HCT116 (cell line): ENCODE results near the gene ST3GAL5.

ENCODE experiments used
- ATF3 ChIP-seq: IDR thresholded peaks from 2 replicates; pipeline ENCODE4 v1.6.1; 2012
- CTCF ChIP-seq, 3 experiments: fragments of 200-600 bp in 1 of 3; sonication (generic) in 1 of 3; IDR thresholded peaks in 2 of 3; conservative IDR thresholded peaks in 1 of 3; 2 replicates each; pipeline ENCODE4 v1.5.1; 2012 to 2017; ENCODE audit warnings: low read depth in 2 of 3, low read length in 2 of 3, antibody characterized with exemption in 1 of 3, borderline replicate concordance in 1 of 3, control low read depth in 1 of 3, mild to moderate bottlenecking in 1 of 3, mixed read lengths in 1 of 3, mixed run types in 1 of 3, moderate library complexity in 1 of 3; ENCODE audit not compliant: insufficient read depth in 1 of 3
- ELF1 ChIP-seq: IDR thresholded peaks from 2 replicates; pipeline ENCODE4 v1.6.1; 2012; ENCODE audit warnings: low read depth, borderline replicate concordance
- EZH2 ChIP-seq: fragments of 200-600 bp; sonication (generic); IDR thresholded peaks from 2 replicates; pipeline ENCODE4 v1.6.1; 2017; ENCODE audit warnings: antibody characterized with exemption, mixed run types
- JUND ChIP-seq: IDR thresholded peaks from 2 replicates; pipeline ENCODE4 v1.6.1; 2012
- POLR2A ChIP-seq: IDR thresholded peaks from 2 replicates; pipeline ENCODE4 v1.7.0; 2011; ENCODE audit warnings: borderline replicate concordance; ENCODE audit not compliant: insufficient read depth, insufficient read length; ENCODE audit errors: extremely low read depth
- POLR2AphosphoS5 ChIP-seq: IDR thresholded peaks from 2 replicates; pipeline ENCODE4 v1.6.1; 2011; ENCODE audit warnings: mild to moderate bottlenecking, low read depth, low read length, moderate library complexity
- RAD21 ChIP-seq: IDR thresholded peaks from 2 replicates; pipeline ENCODE4 v1.6.1; 2012; ENCODE audit warnings: low read depth, mild to moderate bottlenecking
- REST ChIP-seq: IDR thresholded peaks from 2 replicates; pipeline ENCODE4 v1.6.1; 2012; ENCODE audit warnings: low read depth
- SIN3A ChIP-seq: IDR thresholded peaks from 2 replicates; pipeline ENCODE4 v1.6.1; 2012; ENCODE audit warnings: low read depth
- YY1 ChIP-seq: IDR thresholded peaks from 2 replicates; pipeline ENCODE4 v1.6.1; 2011; ENCODE audit warnings: low read length, low read depth, moderate library complexity, mild to moderate bottlenecking; ENCODE audit not compliant: insufficient replicate concordance; ENCODE audit errors: extremely low read depth
- ZNF274 ChIP-seq: fragments of 200-500 bp; sonication (Bioruptor generic); IDR thresholded peaks from 2 replicates; pipeline ENCODE4 v1.6.1; 2014; ENCODE audit warnings: mild to moderate bottlenecking, low read depth, low read length, inconsistent platforms

GRCh38 chr2:85936421-85937068 is 47.8 kb upstream of the ST3GAL5 start:
- TF ChIP-seq CTCF (IDR thresholded peaks at IDR 0.05 in 2 of 3, conservative IDR thresholded peaks at IDR 0.05 in 1 of 3; ENCODE audit: borderline replicate concordance in 1 of 3, insufficient read depth in 1 of 3, low read depth in 2 of 3, low read length in 2 of 3): no peak
- TF ChIP-seq YY1: no peak
- no peak for TF ChIP-seq POLR2AphosphoS5
- TF ChIP-seq JUND: no peak
- TF ChIP-seq RAD21: no peak
- TF ChIP-seq SIN3A: no peak
- TF ChIP-seq POLR2A: no peak
- TF ChIP-seq EZH2: no peak
- no peak for TF ChIP-seq ATF3
- no peak for TF ChIP-seq ELF1
- no peak for TF ChIP-seq ZNF274
- TF ChIP-seq REST: no peak
